Left lobe of liver (tissue), 2 donors: Measurements from ENCODE around the gene ERAS. TPM values are rescaled to one million over a fixed set of nuclear protein-coding genes. Genes with fewer than 3 reads are reported as not detected.

Source experiments
- ATAC-seq: fragments of 200-7000 bp; cut with Tn5 transposase; one replicate; pipeline ENCODE4 v1.9.1; 2020; ENCODE audit warnings: mild to moderate bottlenecking, moderate library complexity
- DNase-seq: peaks from one replicate; pipeline ENCODE4 v3.0.0-alpha.2; 2020; ENCODE audit warnings: low spot score
- total RNA-seq: library from RNA; stranded (reverse); gene quantifications from one replicate; pipeline ENCODE4 v1.2.1, GENCODE V29; 2021
- donor health status: DM: no; HTN: no; CAD: no; lungs with moderate emphysema.
- donor health status: DM: no; HTN: yes; CAD: no.

ERAS gene
- total RNA-seq, result not detected

GRCh38 chrX:48826135-48826875 is at the start of gene ERAS:
Gene ERAS, plus strand, starts transcription at chrX:48826513. Its CDS starts 2,611 bp downstream, at chrX:48829124.
- ATAC-seq (no peak), DNase-seq (no peak)

- no peak for DNase-seq
- no peak for ATAC-seq
Measured at GRCh38 chrX:48776818-48777439, 49.4 kb upstream of the ERAS start.

- no peak for DNase-seq
- no peak for ATAC-seq
Measured at GRCh38 chrX:48779399-48779798, 46.9 kb upstream of the ERAS start.

GRCh38 chrX:48781705-48782104 is 44.6 kb upstream of the ERAS start:
- no peak for DNase-seq
- ATAC-seq, result no peak

GRCh38 chrX:48782216-48782615 is 44.1 kb upstream of the ERAS start:
- ATAC-seq (no peak), DNase-seq (no peak)

GRCh38 chrX:48782795-48783194 is 43.5 kb upstream of the ERAS start:
- DNase-seq (no peak), ATAC-seq (no peak)

- DNase-seq (no peak), ATAC-seq (no peak)
Measured at GRCh38 chrX:48784726-48785125, 41.6 kb upstream of the ERAS start.

GRCh38 chrX:48785186-48785539 is 41.1 kb upstream of the ERAS start:
- no peak for ATAC-seq
- no peak for DNase-seq

GRCh38 chrX:48785540-48786214 is 40.6 kb upstream of the ERAS start:
- DNase-seq, result no peak
- ATAC-seq, result no peak

GRCh38 chrX:48786341-48786800 is 39.9 kb upstream of the ERAS start, which contains the start of gene GATA1:
Gene GATA1, plus strand, starts transcription at chrX:48786590. Its CDS starts 4,520 bp downstream, at chrX:48791110.
- DNase-seq, result no peak
- no peak for ATAC-seq

- DNase-seq, result no peak
- ATAC-seq, result no peak
Measured at GRCh38 chrX:48786825-48787504, 39.3 kb upstream of the ERAS start.

- ATAC-seq (no peak), DNase-seq (no peak)
Measured at GRCh38 chrX:48787505-48788443, 38.5 kb upstream of the ERAS start.

- no peak for ATAC-seq
- no peak for DNase-seq
Measured at GRCh38 chrX:48789366-48790220, 36.7 kb upstream of the ERAS start.

- ATAC-seq, result no peak
- no peak for DNase-seq
Measured at GRCh38 chrX:48790477-48790876, 35.8 kb upstream of the ERAS start.

GRCh38 chrX:48791063-48791820 is 35.1 kb upstream of the ERAS start:
- DNase-seq (no peak), ATAC-seq (no peak)

- ATAC-seq (no peak), DNase-seq (no peak)
Measured at GRCh38 chrX:48792219-48792618, 34.1 kb upstream of the ERAS start.

GRCh38 chrX:48793935-48794334 is 32.4 kb upstream of the ERAS start:
- no peak for DNase-seq

GRCh38 chrX:48794340-48794910 is 31.9 kb upstream of the ERAS start:
- no peak for ATAC-seq
- DNase-seq, result no peak

More at GRCh38 chrX:48793935-48794334, 32.4 kb upstream of the ERAS start:
- no peak for ATAC-seq
